ENCODE data around the gene CYP20A1. TPM values are rescaled to one million over a fixed set of nuclear protein-coding genes. Genes with fewer than 3 reads are reported as not detected.
"Not testable (repeated sequence)": the region's sequence is repeated elsewhere in the genome, so short reads cannot be mapped to it uniquely, and the experiment has no call there.

CYP20A1 gene, protein sequence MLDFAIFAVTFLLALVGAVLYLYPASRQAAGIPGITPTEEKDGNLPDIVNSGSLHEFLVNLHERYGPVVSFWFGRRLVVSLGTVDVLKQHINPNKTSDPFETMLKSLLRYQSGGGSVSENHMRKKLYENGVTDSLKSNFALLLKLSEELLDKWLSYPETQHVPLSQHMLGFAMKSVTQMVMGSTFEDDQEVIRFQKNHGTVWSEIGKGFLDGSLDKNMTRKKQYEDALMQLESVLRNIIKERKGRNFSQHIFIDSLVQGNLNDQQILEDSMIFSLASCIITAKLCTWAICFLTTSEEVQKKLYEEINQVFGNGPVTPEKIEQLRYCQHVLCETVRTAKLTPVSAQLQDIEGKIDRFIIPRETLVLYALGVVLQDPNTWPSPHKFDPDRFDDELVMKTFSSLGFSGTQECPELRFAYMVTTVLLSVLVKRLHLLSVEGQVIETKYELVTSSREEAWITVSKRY
- total RNA-seq = 10 to 100 TPM; 38.7 to 40.8 TPM
- polyA plus RNA-seq (ENCODE audit: insufficient read depth, low read depth, low replicate concordance) = 16.9 TPM
- long read RNA-seq, donor 1, transcript CYP20A1-201 (13 exons, 1,949 nt) = major isoform, 5 of 6 reads
- long read RNA-seq, donor 1, partial matches to known transcripts = 0 of 6 reads
- long read RNA-seq, donor 1, other reads (novel, unspliced or antisense) = 0 of 6 reads
- long read RNA-seq, donor 2, partial matches to known transcripts = 0 of 5 reads
- long read RNA-seq, donor 2, other reads (novel, unspliced or antisense) = 0 of 5 reads

DNA sequence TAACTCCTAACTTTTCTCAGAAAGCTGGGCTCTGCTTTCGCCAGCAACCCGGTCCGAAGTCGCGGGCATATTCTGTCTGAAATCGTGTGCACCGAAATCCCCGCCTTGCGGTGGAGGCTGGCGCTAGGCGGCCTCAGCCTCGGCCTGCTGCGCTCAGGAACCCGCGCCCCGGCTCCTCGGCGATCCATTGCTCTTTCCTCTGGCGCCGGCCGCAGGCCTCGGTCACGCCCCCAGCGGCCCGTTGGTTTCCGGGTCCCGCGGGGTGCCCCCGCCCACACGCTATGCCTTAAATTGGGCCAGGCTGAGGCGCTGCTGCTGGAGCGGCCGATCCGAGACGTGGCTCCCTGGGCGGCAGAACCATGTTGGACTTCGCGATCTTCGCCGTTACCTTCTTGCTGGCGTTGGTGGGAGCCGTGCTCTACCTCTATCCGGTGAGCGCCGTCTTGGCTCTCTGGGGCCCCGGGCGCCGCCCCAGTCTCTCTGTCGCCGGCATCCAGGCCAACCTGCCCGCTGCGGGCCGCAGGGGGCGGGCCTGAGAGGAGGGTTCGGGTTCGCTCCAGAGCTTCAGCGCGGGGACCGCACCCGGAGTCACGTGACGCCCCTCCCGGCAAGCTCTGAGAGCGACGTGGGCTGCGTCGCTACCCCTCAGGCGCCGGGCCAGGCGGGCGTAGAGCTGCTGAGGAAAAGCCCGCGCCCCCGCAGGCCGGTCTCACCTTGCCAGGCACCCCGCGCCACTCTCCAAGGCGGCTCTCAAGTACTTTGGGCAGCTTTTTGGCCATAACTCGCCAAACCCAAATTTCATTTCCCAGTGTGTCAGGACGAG is at the start of gene CYP20A1:
TSS of gene CYP20A1 (plus strand) at position 315 of the 823 bp plus-strand sequence. CDS start at position 360, 45 bp downstream.
- intact Hi-C loops (cut with DNase I; ENCODE audit: low total_unique reads) = no loop called here

DNA sequence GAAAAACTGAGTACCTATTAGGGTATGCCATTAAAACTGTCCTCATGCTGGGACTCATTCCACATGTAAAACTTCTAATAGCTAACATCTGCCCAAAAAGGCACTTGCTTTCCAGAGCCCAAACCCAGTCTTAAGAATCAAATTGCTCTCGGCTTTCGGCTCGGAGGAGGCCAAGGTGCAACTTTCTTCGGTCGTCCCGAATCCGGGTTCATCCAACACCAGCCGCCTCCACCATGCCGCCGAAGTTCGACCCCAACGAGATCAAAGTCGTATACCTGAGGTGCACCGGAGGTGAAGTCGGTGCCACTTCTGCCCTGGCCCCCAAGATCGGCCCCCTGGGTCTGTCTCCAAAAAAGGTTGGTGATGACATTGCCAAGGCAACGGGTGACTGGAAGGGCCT is 48.3 kb upstream of the CYP20A1 start:
- WGBS, 2 donors = 97 to 100% methylated on average over 6 to 17 of the region's 17 CpGs

More for the DNA sequence above, at the start of gene CYP20A1:
- Histone ChIP-seq H3K36me3 (ENCODE audit: low read depth, missing control alignments) (no peaks in the 10 kb centered on the region), H3K9me3 (no peaks in the 10 kb centered on the region), H3K4me3 (peak within 1 kb of the TSS; percentile 91 to 97), H3K27me3 (no peaks in the 10 kb centered on the region), H3K4me1 (peaks cover 9% of the 10 kb centered on the region), H3K27ac (peak within 1 kb of the TSS; percentile 98)
- no peak for TF ChIP-seq POLR2A (IDR thresholded peaks at IDR 0.05)
- peak; percentile 24 to 53 (median 52) for TF ChIP-seq CTCF (IDR thresholded peaks at IDR 0.05)
- WGBS, 2 donors = 0% methylated on average over 5 to 66 of the region's 80 CpGs
- peak; percentile 97 for DNase-seq

GRCh38 chr2:203191026-203191425 is 47.8 kb upstream of the CYP20A1 start:
- H3K4me3 ChIP-seq; H3K4me1 ChIP-seq; H3K27me3 ChIP-seq; H3K36me3 ChIP-seq (ENCODE audit: low read depth, missing control alignments); H3K27ac ChIP-seq; H3K9me3 ChIP-seq; DNase-seq; intact Hi-C loops (cut with DNase I; ENCODE audit: low total_unique reads): not testable (repeated sequence)
- 98 to 99% methylated on average over 6 of the region's 6 CpGs for WGBS, 2 donors

More for the DNA sequence above, 48.3 kb upstream of the CYP20A1 start:
- H3K4me1 ChIP-seq; H3K9me3 ChIP-seq; H3K27ac ChIP-seq; DNase-seq; H3K4me3 ChIP-seq; H3K36me3 ChIP-seq (ENCODE audit: low read depth, missing control alignments); H3K27me3 ChIP-seq; intact Hi-C loops (cut with DNase I; ENCODE audit: low total_unique reads): not testable (repeated sequence)

DNA sequence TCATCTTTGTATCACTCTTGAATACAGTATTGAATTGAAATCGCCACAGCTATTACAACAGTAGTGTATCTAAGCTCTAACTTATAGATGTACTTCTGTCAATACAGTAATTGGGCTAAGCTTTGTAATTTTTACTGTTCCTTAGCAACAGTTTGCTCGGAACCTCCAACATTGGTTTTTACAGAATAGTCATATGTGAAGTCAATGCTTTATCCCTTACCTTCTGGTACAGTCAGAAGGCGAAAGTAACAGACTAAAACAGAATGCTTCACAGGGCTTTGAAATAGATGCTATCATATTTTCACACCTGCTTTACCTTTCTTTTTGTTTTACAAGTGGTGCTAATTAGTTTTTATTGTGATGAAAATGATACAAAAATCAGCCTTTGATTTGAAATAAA is 46.9 kb upstream of the CYP20A1 start:
- no peaks in the 10 kb centered on the region for H3K27me3 ChIP-seq
- H3K36me3 ChIP-seq (ENCODE audit: low read depth, missing control alignments) = no peaks in the 10 kb centered on the region
- intact Hi-C loops (cut with DNase I; ENCODE audit: low total_unique reads) = no loop called here
- no peak overlapping the region for H3K4me3 ChIP-seq
- no peaks in the 10 kb centered on the region for H3K4me1 ChIP-seq
- WGBS, 2 donors = 92 to 98% methylated on average over 3 of the region's 3 CpGs
- DNase-seq = no peak
- H3K9me3 ChIP-seq = no peaks in the 10 kb centered on the region
- no peak overlapping the region for H3K27ac ChIP-seq
- no peak for TF ChIP-seq CTCF (IDR thresholded peaks at IDR 0.05)
- no peak for TF ChIP-seq POLR2A (IDR thresholded peaks at IDR 0.05)

DNA sequence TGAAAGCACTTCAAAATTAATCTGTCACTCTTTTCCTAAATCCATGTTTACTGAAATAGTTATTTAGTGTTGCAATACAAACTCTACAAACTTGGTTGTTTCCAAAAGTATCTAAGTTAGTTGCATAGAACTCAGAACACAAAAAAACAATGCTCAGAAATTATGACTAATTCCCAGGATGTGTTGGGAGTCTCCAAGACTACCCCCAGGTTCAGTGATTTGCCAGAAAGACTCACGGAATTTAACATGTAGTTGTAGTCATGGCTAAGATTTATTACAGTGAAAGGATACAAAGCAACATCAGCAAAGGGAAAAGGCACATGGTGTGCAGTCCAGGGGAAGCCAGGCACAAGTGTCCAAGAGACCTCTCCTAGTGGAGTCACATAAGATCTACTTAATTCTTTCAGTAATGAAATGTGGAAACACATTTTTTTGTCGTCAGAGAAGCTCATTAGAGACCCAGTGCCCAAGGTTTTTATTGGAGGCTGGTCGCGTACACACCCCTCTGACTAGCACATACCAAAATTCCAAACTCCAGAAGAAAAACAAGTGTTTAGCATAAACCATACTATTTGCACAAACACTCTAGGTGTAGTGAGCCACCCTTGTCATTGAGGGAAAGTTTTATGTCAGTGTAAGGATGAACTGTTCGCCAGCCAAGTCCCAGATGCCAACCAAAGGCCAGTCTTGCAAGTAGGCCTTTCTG is 43.3 kb upstream of the CYP20A1 start:
- no peak overlapping the region for H3K27ac ChIP-seq
- 70 to 83% methylated on average over 5 of the region's 5 CpGs for WGBS, 2 donors
- H3K4me3 ChIP-seq = no peak overlapping the region
- intact Hi-C loops (cut with DNase I; ENCODE audit: low total_unique reads) = no loop called here
- no peaks in the 10 kb centered on the region for H3K4me1 ChIP-seq
- no peak for TF ChIP-seq POLR2A (IDR thresholded peaks at IDR 0.05)
- no peak for TF ChIP-seq CTCF (IDR thresholded peaks at IDR 0.05)
- H3K27me3 ChIP-seq = no peaks in the 10 kb centered on the region
- no peaks in the 10 kb centered on the region for H3K36me3 ChIP-seq (ENCODE audit: low read depth, missing control alignments)
- DNase-seq = no peak
- no peaks in the 10 kb centered on the region for H3K9me3 ChIP-seq

All from testis (tissue), 5 donors.